ENCODE results near the gene SCN3B.
A peak's percentile ranks its signal among the peaks of the same experiment; 100 is the strongest.

The SCN3B gene

GRCh38 chr11:123580557-123581275 lies 73.7 kb downstream of the SCN3B start:
- peaks cover 25% of the 10 kb centered on the region for H3K27me3 Mint-ChIP-seq
- H3K4me3 Mint-ChIP-seq: no peak overlapping the region
- no peak overlapping the region for H3K27ac Mint-ChIP-seq
- peaks cover 23% of the 10 kb centered on the region for H3K4me1 Mint-ChIP-seq
- H3K9me3 Mint-ChIP-seq: peaks cover 3% of the 10 kb centered on the region
- no peaks in the 10 kb centered on the region for H3K36me3 Mint-ChIP-seq
- peak; percentile 72 for ATAC-seq

DNA sequence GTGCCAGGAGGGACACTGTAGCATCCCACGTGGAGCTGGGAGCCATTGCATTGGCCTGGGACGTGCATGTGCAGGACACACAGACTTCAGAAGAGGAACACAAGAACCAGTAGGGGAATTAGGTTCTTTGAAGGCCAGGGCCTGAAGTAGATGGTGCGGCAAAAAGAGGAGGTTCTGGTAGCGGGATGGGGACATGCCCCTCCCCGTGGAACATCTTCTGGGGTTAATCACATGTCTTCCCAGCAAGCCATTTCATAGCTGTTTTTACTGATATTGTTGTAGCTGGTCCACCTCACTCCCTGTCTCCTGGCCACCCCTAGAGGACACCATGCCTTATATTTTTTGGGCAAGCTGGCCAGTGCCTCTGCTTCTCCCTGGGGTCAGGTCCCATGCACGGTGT lies 74.3 kb downstream of the SCN3B start:
- H3K9me3 Mint-ChIP-seq: peaks cover 3% of the 10 kb centered on the region
- no peak overlapping the region for H3K27ac Mint-ChIP-seq
- ATAC-seq: no peak
- no peak overlapping the region for H3K4me3 Mint-ChIP-seq
- H3K36me3 Mint-ChIP-seq: no peaks in the 10 kb centered on the region
- H3K4me1 Mint-ChIP-seq: peaks cover 23% of the 10 kb centered on the region
- H3K27me3 Mint-ChIP-seq: peaks cover 25% of the 10 kb centered on the region

GRCh38 chr11:123579482-123579812 lies 75.0 kb downstream of the SCN3B start:
- H3K4me3 Mint-ChIP-seq: no peak overlapping the region

More at GRCh38 chr11:123579482-123579812, 75.0 kb downstream of the SCN3B start:
- Mint-ChIP-seq H3K27ac (no peak overlapping the region), H3K27me3 (peaks cover 25% of the 10 kb centered on the region), H3K36me3 (no peaks in the 10 kb centered on the region), H3K4me1 (peaks cover 23% of the 10 kb centered on the region), H3K9me3 (peaks cover 3% of the 10 kb centered on the region)
- no peak for ATAC-seq
